ENCODE results near the gene SOCS7.

SOCS7 gene

DNA sequence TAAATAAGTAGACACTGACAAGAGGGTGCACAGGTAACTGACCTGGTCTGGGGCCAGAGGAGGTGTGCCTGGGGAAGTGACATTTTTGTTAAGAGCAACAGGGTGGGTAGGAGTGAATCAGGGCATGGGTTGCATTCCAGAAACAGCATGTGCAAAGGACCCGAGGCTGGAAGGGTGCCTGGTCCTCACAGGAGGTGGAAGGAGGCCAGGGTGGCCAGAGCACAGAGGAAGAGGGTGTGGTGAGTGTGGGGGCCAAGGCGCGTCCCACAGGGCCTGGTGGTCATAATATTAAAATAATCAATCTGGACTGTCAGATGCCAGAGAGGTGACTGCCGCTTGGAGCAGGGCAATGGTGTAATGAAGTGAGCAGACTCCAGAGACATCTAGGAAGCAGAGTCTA lies 90.9 kb downstream of the SOCS7 start:
- DNase-seq, result no peak

GRCh38 chr17:38443356-38444031 lies 91.8 kb downstream of the SOCS7 start:
- no peak for DNase-seq

DNA sequence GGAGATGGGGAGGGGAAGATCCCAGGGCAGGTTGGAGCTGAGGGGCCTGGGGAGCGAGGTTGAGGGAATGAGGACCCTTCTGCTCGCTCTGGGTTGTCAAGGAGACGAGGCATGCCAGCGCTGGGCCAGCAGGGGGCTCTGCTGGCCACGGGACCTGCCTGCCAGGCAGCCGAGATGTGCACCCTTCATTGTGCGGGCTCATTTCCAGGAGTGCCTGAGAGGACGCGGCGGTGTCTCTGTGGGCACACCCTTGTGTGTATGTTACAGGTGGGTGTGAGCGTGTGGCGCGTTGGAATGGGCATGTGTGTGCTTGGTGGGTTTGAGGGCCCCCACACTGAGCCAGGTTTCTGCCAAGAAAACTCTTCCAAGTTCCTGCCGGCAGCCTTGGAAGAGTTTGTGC lies 92.5 kb downstream of the SOCS7 start:
- DNase-seq, result peak; percentile 82

- peak; percentile 75 for DNase-seq
These were observed 96.0 kb downstream of the SOCS7 start for GRCh38 chr17:38447502-38448085.

DNA sequence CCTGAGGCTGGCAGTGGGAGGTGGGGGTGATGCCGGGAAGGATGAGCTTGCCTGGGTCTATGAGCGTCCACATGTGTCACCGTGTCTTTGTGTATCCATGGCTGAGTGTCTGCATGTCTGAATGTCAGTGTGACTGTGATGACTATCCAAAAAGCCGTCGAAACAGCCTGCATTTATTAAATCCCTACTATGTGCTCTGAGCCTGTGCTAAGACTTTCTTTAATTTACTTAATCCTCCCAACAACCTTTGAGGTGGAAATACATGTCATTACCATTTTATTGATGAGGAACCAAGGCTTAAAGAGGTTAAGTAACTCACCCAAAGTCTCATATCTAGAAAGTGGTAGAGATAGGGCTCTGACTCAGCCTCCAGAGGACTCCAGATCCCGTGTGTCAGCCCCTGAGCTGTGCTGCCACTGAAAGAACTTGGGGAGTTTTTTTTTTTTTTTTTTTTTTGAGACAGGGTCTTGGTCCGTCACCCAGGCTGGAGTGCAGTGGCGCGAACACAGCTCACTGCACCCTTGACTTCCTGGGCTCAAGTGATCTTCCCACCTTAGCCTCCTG lies 96.6 kb downstream of the SOCS7 start:
- DNase-seq, result no peak

DNA sequence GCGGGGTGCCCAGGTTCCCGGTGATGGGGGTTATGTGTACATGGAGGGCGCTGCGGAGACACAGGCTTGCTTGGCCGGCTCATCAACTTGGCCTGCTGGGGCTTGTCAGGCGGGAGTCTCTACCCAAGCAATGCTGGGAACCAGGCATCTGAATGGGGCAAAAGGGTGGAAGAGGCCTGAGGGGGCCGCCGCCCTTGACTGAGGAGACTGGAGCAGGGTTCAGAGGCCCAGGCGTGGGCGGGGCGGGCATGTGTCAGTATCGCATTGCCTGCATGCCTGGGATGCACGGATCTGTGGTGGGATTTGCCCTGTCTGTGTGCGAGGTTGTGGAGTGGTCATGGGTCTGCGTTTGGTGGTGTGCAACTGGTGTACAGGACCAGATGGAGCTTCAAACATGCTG lies 97.7 kb downstream of the SOCS7 start:
- DNase-seq, result no peak

DNA sequence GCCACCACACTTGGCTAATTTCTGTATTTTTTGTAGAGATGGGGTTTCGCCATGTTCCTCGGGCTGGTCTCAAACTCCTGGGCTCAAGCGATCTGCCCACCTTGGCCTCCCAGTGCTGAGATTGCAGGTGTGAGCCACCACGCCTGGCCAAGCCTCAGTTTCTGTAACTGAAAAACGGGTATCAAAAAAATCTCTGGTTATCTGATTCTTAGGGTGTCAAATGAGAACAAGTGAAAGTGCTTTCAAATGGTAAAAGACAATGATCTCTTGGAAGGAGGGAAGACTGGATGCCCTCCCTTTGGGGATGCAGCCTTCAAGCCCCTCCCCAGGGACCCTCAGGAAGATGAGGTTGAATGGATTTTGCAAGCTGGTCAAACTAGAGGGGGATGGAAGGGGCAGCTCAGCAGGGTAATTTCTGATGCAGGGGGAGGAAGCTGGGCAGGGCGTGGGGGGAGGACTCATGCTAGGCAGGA lies 98.9 kb downstream of the SOCS7 start:
- no peak for DNase-seq

- DNase-seq, result peak; percentile 73
These were observed 99.6 kb downstream of the SOCS7 start for GRCh38 chr17:38451030-38451839.

GRCh38 chr17:38451840-38452529 lies 100.3 kb downstream of the SOCS7 start:
- peak; percentile 87 for DNase-seq

GRCh38 chr17:38452719-38453118 lies 101.1 kb downstream of the SOCS7 start:
- DNase-seq, result no peak

- peak; percentile 73 for DNase-seq
These were observed 102.3 kb downstream of the SOCS7 start for GRCh38 chr17:38453951-38454421.

- peak; percentile 87 for DNase-seq
These were observed 102.9 kb downstream of the SOCS7 start for GRCh38 chr17:38454532-38454931.

All from femur (tissue), 1 donor.